ENCODE data around the gene VMP1. TPM values are rescaled to one million over a fixed set of nuclear protein-coding genes. Genes with fewer than 3 reads are reported as not detected.
A peak's percentile ranks its signal among the peaks of the same experiment; 100 is the strongest.

VMP1 gene
- total and polyA plus RNA-seq, 2 of the 13 experiments (the other 11 are each of a cell fraction or from before 2014, with no cell fraction given): 186 to 271 TPM

GRCh38 chr17:59707149-59707970, at the start of gene VMP1, which contains the start of gene PTRH2 (continued):
- peak; percentile 44 for TF ChIP-seq NFYC (CRISPR knock-in tag; IDR thresholded peaks at IDR 0.05)
- 0 out of 2 replicates have a peak, but pooled peaks have one; percentile 56 for TF ChIP-seq ZNF720 (CRISPR knock-in tag; IDR thresholded peaks at IDR 0.05)
- TF ChIP-seq RNF219 (CRISPR knock-in tag; IDR thresholded peaks at IDR 0.05): peak; percentile 78; the same call in 1 of the 2 replicates
- peak; percentile 97 for TF ChIP-seq ERF (CRISPR knock-in tag; IDR thresholded peaks at IDR 0.05)
- TF ChIP-seq GMEB1 (CRISPR knock-in tag; IDR thresholded peaks at IDR 0.05; ENCODE audit: borderline replicate concordance): peak; percentile 83
- TF ChIP-seq NONO (IDR thresholded peaks at IDR 0.05): no peak
- peak; percentile 90; the same call in 1 of the 2 replicates for TF ChIP-seq NONO (CRISPR knock-in tag; conservative IDR thresholded peaks at IDR 0.05)
- peak; percentile 8; the same call in 1 of the 2 replicates for TF ChIP-seq MAZ (IDR thresholded peaks at IDR 0.05; ENCODE audit: borderline replicate concordance, low read depth, low read length)
- no peak; the same call in 1 of the 2 replicates for TF ChIP-seq MAZ (CRISPR knock-in tag; IDR thresholded peaks at IDR 0.05; ENCODE audit: low read depth)
- TF ChIP-seq SRY (CRISPR knock-in tag; IDR thresholded peaks at IDR 0.05): peak; percentile 65
- TF ChIP-seq KDM2A (CRISPR knock-in tag; IDR thresholded peaks at IDR 0.05; ENCODE audit: borderline replicate concordance, low read depth): peak; percentile 81
- 0 out of 2 replicates have a peak, but pooled peaks have one; percentile 81 for TF ChIP-seq ZBTB49 (CRISPR knock-in tag; IDR thresholded peaks at IDR 0.05; ENCODE audit: borderline replicate concordance)
- peak; percentile 75 for TF ChIP-seq ZNF563 (CRISPR knock-in tag; IDR thresholded peaks at IDR 0.05)
- peak; percentile 39; the same call in 1 of the 2 replicates for TF ChIP-seq ZNF773 (CRISPR knock-in tag; IDR thresholded peaks at IDR 0.05; ENCODE audit: borderline replicate concordance)
- TF ChIP-seq HNRNPL (IDR thresholded peaks at IDR 0.05; ENCODE audit: low read depth, low read length): no peak
- no peak for TF ChIP-seq U2AF1 (optimal IDR thresholded peaks at IDR 0.05; ENCODE audit: low read depth, low read length)
- TF ChIP-seq FOXK1 (CRISPR knock-in tag; IDR thresholded peaks at IDR 0.05; ENCODE audit: borderline replicate concordance, low read depth): peak; percentile 86
- no peak for TF ChIP-seq CREB3 (CRISPR knock-in tag; IDR thresholded peaks at IDR 0.05)
- peak; percentile 98 for TF ChIP-seq GABPB1 (CRISPR knock-in tag; IDR thresholded peaks at IDR 0.05)
- TF ChIP-seq ZNF543 (CRISPR knock-in tag; IDR thresholded peaks at IDR 0.05): 0 out of 2 replicates have a peak, but pooled peaks have one; percentile 24
- 0 out of 2 replicates have a peak, but pooled peaks have one; percentile 21 for TF ChIP-seq ZNF570 (CRISPR knock-in tag; IDR thresholded peaks at IDR 0.05; ENCODE audit: borderline replicate concordance)
- no peak for TF ChIP-seq ZNF160 (CRISPR knock-in tag; IDR thresholded peaks at IDR 0.05)
- TF ChIP-seq NKX3-1 (CRISPR knock-in tag; IDR thresholded peaks at IDR 0.05): peak; percentile 79
